ENCODE measurements around the gene ADAM19. TPM values are rescaled to one million over a fixed set of nuclear protein-coding genes. Genes with fewer than 3 reads are reported as not detected.

The ADAM19 gene
- total RNA-seq, 2 experiments from 2014 or later, result 24.2 to 103 TPM

DNA sequence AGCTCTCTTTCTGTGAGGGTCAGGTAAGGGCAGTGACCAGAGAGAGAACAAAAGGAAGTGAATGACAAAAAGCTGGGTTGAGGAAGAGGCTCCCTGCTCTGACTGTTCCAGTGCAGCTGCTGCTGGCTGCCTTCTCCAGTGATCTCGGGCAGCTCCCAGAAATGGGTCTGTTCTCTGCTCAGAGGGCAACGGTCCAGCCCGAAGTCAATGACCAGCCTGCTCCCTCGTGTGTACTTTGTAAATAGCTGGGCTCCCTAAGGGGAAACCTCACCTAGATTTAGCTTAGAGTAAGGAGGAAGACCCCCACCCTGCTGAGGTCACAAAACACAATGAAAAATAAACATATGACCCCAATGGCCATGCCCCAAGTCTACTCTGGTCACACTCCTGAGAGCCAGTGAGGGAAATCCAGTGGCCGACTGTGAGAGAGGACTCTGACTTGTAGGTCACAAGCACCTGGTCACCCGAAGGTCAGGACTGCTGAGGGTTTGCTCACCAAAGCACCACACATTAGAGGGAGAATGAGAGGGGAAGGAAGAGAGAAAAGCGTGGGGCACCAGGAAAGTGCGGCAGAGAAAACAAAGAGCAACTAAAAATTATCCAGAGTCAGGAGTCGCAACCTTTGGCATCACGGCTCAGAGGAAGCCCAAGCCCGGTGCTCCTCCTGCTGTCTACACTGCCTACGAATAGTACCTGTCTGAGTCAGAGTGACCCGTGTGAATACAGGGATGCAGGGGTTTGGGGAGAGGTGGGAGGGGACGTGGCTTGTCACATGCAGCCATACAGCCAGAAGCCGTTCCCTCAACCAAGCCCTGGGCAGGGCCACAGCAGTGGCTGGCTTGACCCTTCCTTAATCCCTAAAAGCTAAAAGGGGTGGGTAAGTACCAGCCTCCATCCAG lies 95.7 kb downstream of the ADAM19 start:
- Histone ChIP-seq H4K20me1 (ENCODE audit: insufficient read depth, low read length) (no peaks in the 10 kb centered on the region), H2AFZ (ENCODE audit: low read length) (no peak overlapping the region), H3K4me2 (ENCODE audit: low read length) (no peak overlapping the region), H3K36me3 (ENCODE audit: insufficient read depth, low read length) (peaks cover 33% of the 10 kb centered on the region), H3K9me3 (ENCODE audit: low read length) (no peaks in the 10 kb centered on the region), H3K4me3 (ENCODE audit: low read depth, low read length, poor library complexity, severe bottlenecking) (no peak overlapping the region), H3K27ac (ENCODE audit: low read depth, low read length, poor library complexity, severe bottlenecking) (no peak overlapping the region), H3K79me2 (ENCODE audit: insufficient read depth, low read depth, low read length) (no peaks in the 10 kb centered on the region), H3K9me2 (ENCODE audit: insufficient read depth, low read length) (no peaks in the 10 kb centered on the region), H3K4me1 (ENCODE audit: insufficient read depth, low read length, poor library complexity, severe bottlenecking) (peaks cover 36% of the 10 kb centered on the region)
- no peak for DNase-seq (ENCODE audit: low spot score)
- CTCF ChIA-PET (ENCODE audit: unreplicated experiment), result interaction anchor here (0.6 to 1.6 kb wide), 4 partner anchors 8 to 239 kb away, joined by 3 to 4 read pairs (median 3); no protein-coding TSS in a partner anchor
- POLR2A ChIA-PET, result interaction anchor here (0.7 to 2.4 kb wide), 7 partner anchors 10 to 114 kb away, joined by 3 to 5 read pairs (median 4); no protein-coding TSS in a partner anchor
- no TSS peak for BruUV-seq (replicated peaks)
- TF ChIP-seq, protein P1, sequence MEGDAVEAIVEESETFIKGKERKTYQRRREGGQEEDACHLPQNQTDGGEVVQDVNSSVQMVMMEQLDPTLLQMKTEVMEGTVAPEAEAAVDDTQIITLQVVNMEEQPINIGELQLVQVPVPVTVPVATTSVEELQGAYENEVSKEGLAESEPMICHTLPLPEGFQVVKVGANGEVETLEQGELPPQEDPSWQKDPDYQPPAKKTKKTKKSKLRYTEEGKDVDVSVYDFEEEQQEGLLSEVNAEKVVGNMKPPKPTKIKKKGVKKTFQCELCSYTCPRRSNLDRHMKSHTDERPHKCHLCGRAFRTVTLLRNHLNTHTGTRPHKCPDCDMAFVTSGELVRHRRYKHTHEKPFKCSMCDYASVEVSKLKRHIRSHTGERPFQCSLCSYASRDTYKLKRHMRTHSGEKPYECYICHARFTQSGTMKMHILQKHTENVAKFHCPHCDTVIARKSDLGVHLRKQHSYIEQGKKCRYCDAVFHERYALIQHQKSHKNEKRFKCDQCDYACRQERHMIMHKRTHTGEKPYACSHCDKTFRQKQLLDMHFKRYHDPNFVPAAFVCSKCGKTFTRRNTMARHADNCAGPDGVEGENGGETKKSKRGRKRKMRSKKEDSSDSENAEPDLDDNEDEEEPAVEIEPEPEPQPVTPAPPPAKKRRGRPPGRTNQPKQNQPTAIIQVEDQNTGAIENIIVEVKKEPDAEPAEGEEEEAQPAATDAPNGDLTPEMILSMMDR (conservative IDR thresholded peaks at IDR 0.05; ENCODE audit: low read length), result no peak
- no peak for TF ChIP-seq EZH2phosphoT487 (IDR thresholded peaks at IDR 0.05; ENCODE audit: borderline replicate concordance, low read depth, low read length)
- intact Hi-C loops (cut with micrococcal nuclease; ENCODE audit: unreplicated experiment), result loop anchor here (10.0 kb wide), 1 partner anchor 335 kb away; the partner anchor contains the start of gene MED7

DNA sequence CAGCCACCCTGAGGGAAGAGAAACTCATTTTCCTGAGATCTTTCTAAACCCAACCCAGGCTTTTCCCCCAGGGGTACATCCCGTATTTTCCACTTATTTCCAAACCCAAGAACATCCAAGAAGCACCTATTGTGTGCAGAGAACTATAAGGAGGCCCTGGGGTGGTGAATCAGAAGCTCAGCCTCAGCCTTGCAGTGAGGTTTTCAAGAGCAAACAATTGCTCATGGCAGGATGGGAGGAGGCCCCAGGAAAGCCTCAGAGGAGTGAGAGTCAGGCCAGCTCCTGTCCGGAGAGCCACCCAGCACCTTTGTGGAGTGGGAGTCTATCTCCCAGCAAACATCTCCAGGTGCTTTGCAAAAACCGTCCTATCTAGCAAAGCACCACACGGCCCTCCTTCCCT lies 96.4 kb downstream of the ADAM19 start:
- CTCF ChIA-PET (ENCODE audit: unreplicated experiment), result interaction anchor here (0.9 to 1.6 kb wide), 2 partner anchors 9 to 239 kb away, joined by 3 read pairs; no protein-coding TSS in a partner anchor
- Histone ChIP-seq H3K4me3 (ENCODE audit: low read depth, low read length, poor library complexity, severe bottlenecking) (no peak overlapping the region), H4K20me1 (ENCODE audit: insufficient read depth, low read length) (no peaks in the 10 kb centered on the region), H2AFZ (ENCODE audit: low read length) (no peak overlapping the region), H3K79me2 (ENCODE audit: insufficient read depth, low read depth, low read length) (no peaks in the 10 kb centered on the region), H3K36me3 (ENCODE audit: insufficient read depth, low read length) (peaks cover 26% of the 10 kb centered on the region), H3K27ac (ENCODE audit: low read depth, low read length, poor library complexity, severe bottlenecking) (no peak overlapping the region), H3K9me3 (ENCODE audit: low read length) (no peaks in the 10 kb centered on the region), H3K9me2 (ENCODE audit: insufficient read depth, low read length) (no peaks in the 10 kb centered on the region), H3K4me1 (ENCODE audit: insufficient read depth, low read length, poor library complexity, severe bottlenecking) (peaks cover 30% of the 10 kb centered on the region), H3K4me2 (ENCODE audit: low read length) (no peak overlapping the region)
- intact Hi-C loops (cut with micrococcal nuclease; ENCODE audit: unreplicated experiment), result no loop called here
- BruUV-seq (replicated peaks), result no TSS peak
- POLR2A ChIA-PET, result interaction anchor here (1.1 to 2.4 kb wide), 2 partner anchors 18 to 92 kb away, joined by 3 to 5 read pairs; no protein-coding TSS in a partner anchor
- TF ChIP-seq, protein P1 (conservative IDR thresholded peaks at IDR 0.05; ENCODE audit: low read length), result no peak
- no peak for TF ChIP-seq EZH2phosphoT487 (IDR thresholded peaks at IDR 0.05; ENCODE audit: borderline replicate concordance, low read depth, low read length)
- no peak for DNase-seq (ENCODE audit: low spot score)
